Colonic mucosa (tissue), 4 donors: ENCODE measurements around the gene SGCG. TPM values are rescaled to one million over a fixed set of nuclear protein-coding genes. Genes with fewer than 3 reads are reported as not detected.
"Not testable (repeated sequence)": the region's sequence is repeated elsewhere in the genome, so short reads cannot be mapped to it uniquely, and the experiment has no call there.

Experiments
- DNase-seq: peaks from one replicate; pipeline ENCODE4 v3.0.0-alpha.2; 2020
- H3K27ac ChIP-seq: fragments of 200-600 bp; one replicate; pipeline ENCODE4 v1.8.0; 2021
- H3K27me3 ChIP-seq: fragments of 200-600 bp; one replicate; pipeline ENCODE4 v1.8.0; 2021
- H3K36me3 ChIP-seq: fragments of 200-600 bp; one replicate; pipeline ENCODE4 v1.8.0; 2021
- H3K4me1 ChIP-seq: fragments of 200-600 bp; one replicate; pipeline ENCODE4 v1.8.0; 2021; ENCODE audit warnings: mild to moderate bottlenecking
- H3K4me3 ChIP-seq: fragments of 200-600 bp; one replicate; pipeline ENCODE4 v1.8.0; 2021
- H3K9ac ChIP-seq, 2 donors: one replicate each; pipeline ENCODE4 v1.7.0; 2013; ENCODE audit warnings: control low read depth in 2 of 2, low read depth in 2 of 2, low read length in 2 of 2
- H3K9me3 ChIP-seq: fragments of 200-600 bp; one replicate; pipeline ENCODE4 v1.8.0; 2021
- CTCF ChIP-seq: fragments of 200-600 bp; IDR thresholded peaks from one replicate; pipeline ENCODE4 v1.8.0; 2022; ENCODE audit warnings: antibody characterized with exemption, mild to moderate bottlenecking
- intact Hi-C: fragments of 100-400 bp; cut with DNase I; formaldehyde crosslinking; loops from one replicate; pipeline ENCODE4 v1.14.1; 2022
- total RNA-seq, 2 donors: library from RNA; stranded (reverse); fragmentation: NEBNext Ultra II Directional in 1 of 2; extraction: Animal tissue kit (Norgen Biotek cat#: 25700) in 1 of 2; gene quantifications; one replicate each; pipeline ENCODE4 v1.2.1, GENCODE V29; 2021
- donor health status: healthy.
- donor health status: DM: no; HTN: no; CAD: no.
- donor health status: DM: no; HTN: no; CAD: no.

The SGCG gene
- total RNA-seq, 2 donors from 2014 or later: 0.15 to 0.29 TPM

GRCh38 chr13:23212671-23213070 is 31.9 kb downstream of the SGCG start:
- Histone ChIP-seq H3K36me3 (no peaks in the 10 kb centered on the region), H3K9me3 (no peaks in the 10 kb centered on the region), H3K9ac (no peak overlapping the region), H3K4me1 (no peaks in the 10 kb centered on the region), H3K27me3 (no peaks in the 10 kb centered on the region), H3K27ac (no peak overlapping the region), H3K4me3 (no peak overlapping the region)
- intact Hi-C loops: no loop called here
- DNase-seq: no peak
- TF ChIP-seq CTCF: no peak

DNA sequence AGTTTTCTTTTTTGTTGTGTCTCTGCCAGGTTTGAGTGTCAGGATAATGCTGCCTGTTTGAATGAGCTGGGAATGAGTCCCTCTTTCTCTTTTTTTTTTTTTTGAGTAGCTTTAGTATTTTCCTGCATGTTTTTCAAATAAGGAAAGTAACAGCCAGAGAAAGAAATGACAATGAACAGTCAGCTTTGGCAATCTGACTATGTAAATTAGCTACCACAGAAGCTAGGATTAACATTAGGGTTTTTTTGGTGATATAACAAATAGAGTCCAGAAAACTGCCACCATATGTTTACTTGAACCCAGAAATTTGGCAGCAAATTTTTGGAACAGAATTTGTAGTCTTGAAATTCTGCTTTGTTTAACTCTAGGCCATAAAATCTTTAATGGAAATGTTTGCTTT is 50.5 kb downstream of the SGCG start:
- Histone ChIP-seq H3K27ac (no peak overlapping the region), H3K27me3 (no peaks in the 10 kb centered on the region), H3K4me3 (no peak overlapping the region), H3K9me3 (no peaks in the 10 kb centered on the region), H3K9ac (no peak overlapping the region), H3K36me3 (no peaks in the 10 kb centered on the region), H3K4me1 (no peaks in the 10 kb centered on the region)
- intact Hi-C loops: no loop called here
- TF ChIP-seq CTCF: no peak
- DNase-seq: no peak

GRCh38 chr13:23235994-23236393 is 55.2 kb downstream of the SGCG start:
- Histone ChIP-seq H3K9ac (no peak overlapping the region), H3K9me3 (no peaks in the 10 kb centered on the region), H3K27ac (no peak overlapping the region), H3K27me3 (no peaks in the 10 kb centered on the region), H3K36me3 (no peaks in the 10 kb centered on the region), H3K4me1 (no peaks in the 10 kb centered on the region), H3K4me3 (no peak overlapping the region)
- no peak for TF ChIP-seq CTCF
- no peak for DNase-seq
- intact Hi-C loops: no loop called here

- intact Hi-C loops: no loop called here
- H3K4me1 ChIP-seq: no peaks in the 10 kb centered on the region
- no peaks in the 10 kb centered on the region for H3K36me3 ChIP-seq
- no peaks in the 10 kb centered on the region for H3K27me3 ChIP-seq
- H3K4me3 ChIP-seq: no peak overlapping the region
- H3K9me3 ChIP-seq: no peaks in the 10 kb centered on the region
- H3K9ac ChIP-seq: no peak overlapping the region
- DNase-seq: no peak
- no peak for TF ChIP-seq CTCF
- H3K27ac ChIP-seq: no peak overlapping the region
These were observed 62.3 kb downstream of the SGCG start for GRCh38 chr13:23243066-23243465.

DNA sequence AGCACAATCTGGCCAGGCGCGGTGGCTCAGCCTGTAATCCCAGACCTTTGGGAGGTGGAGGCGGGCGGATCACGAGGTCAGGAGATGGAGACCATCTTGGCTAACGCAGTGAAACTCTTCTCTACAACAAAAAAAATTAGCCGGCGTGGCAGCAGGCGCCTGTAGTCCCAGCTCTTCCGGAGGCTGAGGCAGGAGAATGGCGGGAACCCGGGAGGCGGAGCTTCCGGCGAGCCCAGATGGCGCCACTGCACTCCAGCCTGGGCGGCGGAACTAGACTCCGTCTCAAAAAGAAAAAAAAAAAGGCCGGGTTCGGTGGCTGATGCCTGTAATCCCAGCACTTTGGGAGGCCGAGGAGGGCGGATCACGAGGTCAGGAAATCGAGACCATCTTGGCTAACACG is 67.6 kb downstream of the SGCG start:
- H3K27me3 ChIP-seq, H3K4me1 ChIP-seq, DNase-seq, H3K36me3 ChIP-seq, H3K4me3 ChIP-seq, H3K9ac ChIP-seq, H3K27ac ChIP-seq, H3K9me3 ChIP-seq, intact Hi-C loops: not testable (repeated sequence)

DNA sequence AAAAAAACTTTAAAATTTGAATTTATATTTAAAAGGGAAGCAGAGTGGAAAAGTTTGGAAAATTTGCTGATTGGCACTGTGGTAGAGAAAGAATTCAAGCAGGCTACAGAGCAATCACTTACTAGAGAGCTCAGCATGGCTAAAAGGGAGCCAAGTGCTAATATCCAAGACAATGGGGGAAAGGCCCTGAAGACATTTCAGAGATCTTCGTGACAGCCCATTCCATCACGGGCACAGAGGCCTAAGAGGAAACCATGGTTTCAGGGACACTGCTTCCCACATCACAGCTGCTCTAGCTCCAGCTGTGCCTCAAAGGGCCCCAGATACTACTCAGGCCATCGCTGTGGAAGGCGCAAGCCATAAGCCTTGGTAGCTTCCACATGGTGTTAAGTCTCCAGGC is 73.7 kb downstream of the SGCG start:
- H3K36me3 ChIP-seq: no peaks in the 10 kb centered on the region
- no peaks in the 10 kb centered on the region for H3K4me1 ChIP-seq
- no peak overlapping the region for H3K9ac ChIP-seq
- no peak for DNase-seq
- H3K27me3 ChIP-seq: no peaks in the 10 kb centered on the region
- H3K4me3 ChIP-seq: no peak overlapping the region
- H3K9me3 ChIP-seq: no peaks in the 10 kb centered on the region
- intact Hi-C loops: no loop called here
- no peak overlapping the region for H3K27ac ChIP-seq
- TF ChIP-seq CTCF: no peak
